ENCODE measurements around the gene TAS2R38.

DNA sequence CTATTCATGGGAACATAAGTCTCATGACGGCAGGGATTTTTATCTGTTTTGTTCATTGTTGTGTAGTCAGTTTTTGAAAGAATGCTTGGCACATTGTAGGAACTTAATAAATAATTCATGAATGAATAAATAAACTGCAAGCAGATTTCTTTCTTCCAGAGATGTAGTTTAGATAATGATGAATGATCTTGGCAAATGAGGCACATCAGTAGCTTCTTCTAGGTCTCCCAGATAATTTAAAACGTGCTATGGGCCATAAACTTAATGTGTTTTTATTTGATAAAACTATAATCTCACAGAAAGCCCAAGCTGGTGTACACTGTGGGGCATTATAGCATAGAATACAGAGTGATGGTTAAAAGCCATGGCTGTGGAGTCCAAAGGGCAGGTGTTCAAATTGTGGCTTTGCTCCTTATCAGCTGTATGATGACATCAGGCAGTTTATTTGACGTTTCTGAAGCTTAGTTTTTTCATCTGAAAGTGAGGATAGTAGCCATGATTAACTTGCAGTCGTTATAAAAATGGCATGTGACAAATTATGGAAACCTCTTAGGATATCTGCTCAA is 25.6 kb upstream of the TAS2R38 start:
- TF ChIP-seq EGR1 (IDR thresholded peaks at IDR 0.05) (no peak), EP300 (IDR thresholded peaks at IDR 0.05; ENCODE audit: borderline replicate concordance) (no peak), TEAD4 (IDR thresholded peaks at IDR 0.05) (no peak), TAF1 (IDR thresholded peaks at IDR 0.05; ENCODE audit: low read depth) (no peak), RAD21 (IDR thresholded peaks at IDR 0.05; ENCODE audit: low read depth) (no peak)
- TF ChIP-seq, protein P1, sequence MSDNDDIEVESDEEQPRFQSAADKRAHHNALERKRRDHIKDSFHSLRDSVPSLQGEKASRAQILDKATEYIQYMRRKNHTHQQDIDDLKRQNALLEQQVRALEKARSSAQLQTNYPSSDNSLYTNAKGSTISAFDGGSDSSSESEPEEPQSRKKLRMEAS (IDR thresholded peaks at IDR 0.05): no peak
- TF ChIP-seq, protein P2, sequence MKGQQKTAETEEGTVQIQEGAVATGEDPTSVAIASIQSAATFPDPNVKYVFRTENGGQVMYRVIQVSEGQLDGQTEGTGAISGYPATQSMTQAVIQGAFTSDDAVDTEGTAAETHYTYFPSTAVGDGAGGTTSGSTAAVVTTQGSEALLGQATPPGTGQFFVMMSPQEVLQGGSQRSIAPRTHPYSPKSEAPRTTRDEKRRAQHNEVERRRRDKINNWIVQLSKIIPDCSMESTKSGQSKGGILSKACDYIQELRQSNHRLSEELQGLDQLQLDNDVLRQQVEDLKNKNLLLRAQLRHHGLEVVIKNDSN (IDR thresholded peaks at IDR 0.05): no peak

Measured in Ishikawa (cell line).